Astrocyte (in vitro differentiated cells and primary cell): ENCODE results near the gene THBS3. TPM values are rescaled to one million over a fixed set of nuclear protein-coding genes. Genes with fewer than 3 reads are reported as not detected.
"Not testable (repeated sequence)": the region's sequence is repeated elsewhere in the genome, so short reads cannot be mapped to it uniquely, and the experiment has no call there.

Experiments used
- DNase-seq: peaks from one replicate; pipeline ENCODE4 v3.0.0-alpha.2; 2010; ENCODE audit warnings: low read depth
- FAIRE-seq: peaks from 2 replicates; lab custom pipeline; 2011; peaks lifted over from hg19 to GRCh38; lab: Jason Lieb, UNC
- H2AFZ ChIP-seq: 2 replicates; pipeline ENCODE4 v1.6.0; 2012; ENCODE audit warnings: low read depth, low read length, inconsistent platforms
- H3K27ac ChIP-seq: 2 replicates; pipeline ENCODE4 v1.5.1; 2011; ENCODE audit warnings: low read depth, low read length, inconsistent platforms
- H3K27me3 ChIP-seq: 2 replicates; pipeline ENCODE4 v1.6.0; 2011; ENCODE audit warnings: low read length, inconsistent platforms; ENCODE audit not compliant: insufficient read depth
- H3K36me3 ChIP-seq: 2 replicates; pipeline ENCODE4 v1.5.1; 2011; ENCODE audit warnings: low read length, inconsistent platforms; ENCODE audit not compliant: insufficient read depth
- H3K4me1 ChIP-seq: 2 replicates; pipeline ENCODE4 v1.5.1; 2011; ENCODE audit warnings: low read length, inconsistent platforms; ENCODE audit not compliant: insufficient read depth
- H3K4me2 ChIP-seq: 2 replicates; pipeline ENCODE4 v1.6.0; 2012; ENCODE audit warnings: low read length, inconsistent platforms
- H3K4me3 ChIP-seq: 2 replicates; pipeline ENCODE4 v1.5.1; 2011; ENCODE audit warnings: low read depth, mild to moderate bottlenecking, low read length, inconsistent platforms; ENCODE audit not compliant: insufficient read depth
- H3K79me2 ChIP-seq: 2 replicates; pipeline ENCODE4 v1.6.0; 2012; ENCODE audit warnings: mild to moderate bottlenecking, low read length, inconsistent platforms; ENCODE audit not compliant: insufficient read depth
- H3K9ac ChIP-seq: 2 replicates; pipeline ENCODE4 v1.6.0; 2012; ENCODE audit warnings: mild to moderate bottlenecking, low read length, inconsistent platforms
- H3K9me3 ChIP-seq: 2 replicates; pipeline ENCODE4 v1.5.1; 2012; ENCODE audit warnings: low read depth, mild to moderate bottlenecking, low read length, inconsistent platforms; ENCODE audit not compliant: insufficient read depth
- H4K20me1 ChIP-seq: 2 replicates; pipeline ENCODE4 v1.6.0; 2012; ENCODE audit warnings: low read length, inconsistent platforms; ENCODE audit not compliant: insufficient read depth
- H3K27ac Mint-ChIP-seq: one replicate; pipeline ENCODE4 v1.8.0; 2021; ENCODE audit warnings: mild to moderate bottlenecking, mixed read lengths; ENCODE audit not compliant: unreplicated experiment
- H3K27me3 Mint-ChIP-seq: one replicate; pipeline ENCODE4 v1.8.0; 2021; ENCODE audit warnings: low read depth, mixed read lengths; ENCODE audit not compliant: unreplicated experiment
- H3K36me3 Mint-ChIP-seq: one replicate; pipeline ENCODE4 v1.8.0; 2021; ENCODE audit warnings: low read depth, mixed read lengths; ENCODE audit not compliant: unreplicated experiment
- H3K4me1 Mint-ChIP-seq: one replicate; pipeline ENCODE4 v1.8.0; 2021; ENCODE audit warnings: low read depth, mixed read lengths; ENCODE audit not compliant: unreplicated experiment
- H3K4me3 Mint-ChIP-seq: one replicate; pipeline ENCODE4 v1.8.0; 2021; ENCODE audit warnings: mild to moderate bottlenecking, moderate library complexity, mixed read lengths; ENCODE audit not compliant: unreplicated experiment
- H3K9me3 Mint-ChIP-seq: one replicate; pipeline ENCODE4 v1.8.0; 2021; ENCODE audit warnings: mild to moderate bottlenecking, mixed read lengths; ENCODE audit not compliant: unreplicated experiment
- CTCF ChIP-seq: IDR thresholded peaks from 2 replicates; pipeline ENCODE4 v1.5.1; 2011; ENCODE audit warnings: low read depth, mild to moderate bottlenecking, inconsistent platforms, low read length, moderate library complexity; ENCODE audit not compliant: insufficient read depth
- EZH2 ChIP-seq: IDR thresholded peaks from 2 replicates; pipeline ENCODE4 v1.6.1; 2012; ENCODE audit warnings: mild to moderate bottlenecking, low read length, inconsistent platforms; ENCODE audit not compliant: insufficient read depth
- total RNA-seq: library from RNA; stranded (reverse); gene quantifications from 2 replicates; pipeline ENCODE4 v1.2.1, GENCODE V29; 2021

Gene THBS3
- total RNA-seq, 1 donor from 2014 or later: 153 TPM

- peak overlapping the region; percentile 33 for H3K4me3 ChIP-seq
- Mint-ChIP-seq H3K9me3 (no peaks in the 10 kb centered on the region), H3K27me3 (no peaks in the 10 kb centered on the region), H3K4me1 (peaks cover 21% of the 10 kb centered on the region), H3K4me3 (no peak overlapping the region), H3K36me3 (peaks cover 14% of the 10 kb centered on the region), H3K27ac (no peak overlapping the region)
- FAIRE-seq: no peak
- no peaks in the 10 kb centered on the region for H3K9me3 ChIP-seq
- TF ChIP-seq CTCF: no peak
- TF ChIP-seq EZH2: no peak
- peaks cover 17% of the 10 kb centered on the region for H3K79me2 ChIP-seq
- H3K4me1 ChIP-seq: peaks cover 21% of the 10 kb centered on the region
- peak overlapping the region; percentile 96 for H2AFZ ChIP-seq
- no peaks in the 10 kb centered on the region for H4K20me1 ChIP-seq
- H3K27me3 ChIP-seq: no peaks in the 10 kb centered on the region
- no peaks in the 10 kb centered on the region for H3K36me3 ChIP-seq
- H3K4me2 ChIP-seq: peak overlapping the region; percentile 77
- no peak for DNase-seq
- no peak overlapping the region for H3K27ac ChIP-seq
- H3K9ac ChIP-seq: peak overlapping the region; percentile 67
Observed at GRCh38 chr1:155250246-155250632, 42.5 kb upstream of the THBS3 start.

GRCh38 chr1:155247667-155248553 lies 40.2 kb upstream of the THBS3 start:
- no peaks in the 10 kb centered on the region for H3K27me3 ChIP-seq
- FAIRE-seq: no peak
- no peak for TF ChIP-seq CTCF
- TF ChIP-seq EZH2: no peak
- peaks cover 7% of the 10 kb centered on the region for H3K79me2 ChIP-seq
- no peaks in the 10 kb centered on the region for H3K36me3 ChIP-seq
- H4K20me1 ChIP-seq: no peaks in the 10 kb centered on the region
- Mint-ChIP-seq H3K4me1 (peaks cover 12% of the 10 kb centered on the region), H3K27ac (no peak overlapping the region), H3K4me3 (no peak overlapping the region), H3K36me3 (peaks cover 14% of the 10 kb centered on the region), H3K27me3 (no peaks in the 10 kb centered on the region), H3K9me3 (no peaks in the 10 kb centered on the region)
- no peak overlapping the region for H3K4me2 ChIP-seq
- H3K4me1 ChIP-seq: peaks cover 15% of the 10 kb centered on the region
- H2AFZ ChIP-seq: no peak overlapping the region
- H3K9ac ChIP-seq: no peak overlapping the region
- no peak overlapping the region for H3K4me3 ChIP-seq
- H3K27ac ChIP-seq: no peak overlapping the region
- no peak for DNase-seq
- H3K9me3 ChIP-seq: no peaks in the 10 kb centered on the region

GRCh38 chr1:155246796-155247195 lies 39.1 kb upstream of the THBS3 start:
- FAIRE-seq, H3K36me3 ChIP-seq, H3K9me3 Mint-ChIP-seq, H4K20me1 ChIP-seq, H3K4me3 Mint-ChIP-seq, H3K4me3 ChIP-seq, H3K79me2 ChIP-seq, H3K4me1 Mint-ChIP-seq, H3K27me3 Mint-ChIP-seq, H3K9ac ChIP-seq, H3K27ac Mint-ChIP-seq, H3K4me2 ChIP-seq, H3K9me3 ChIP-seq, H2AFZ ChIP-seq, H3K27ac ChIP-seq, H3K27me3 ChIP-seq, DNase-seq: not testable (repeated sequence)
- H3K36me3 Mint-ChIP-seq: peaks cover 14% of the 10 kb centered on the region
- peaks cover 15% of the 10 kb centered on the region for H3K4me1 ChIP-seq
